Tibial nerve (tissue), 4 donors: ENCODE data around the gene TPT1. TPM values are rescaled to one million over a fixed set of nuclear protein-coding genes. Genes with fewer than 3 reads are reported as not detected.

ENCODE experiments used
- DNase-seq, 2 donors: peaks; one replicate each; pipeline ENCODE4 v3.0.0-alpha.2; 2019; ENCODE audit warnings: low spot score in 2 of 2
- H3K27ac ChIP-seq, 4 donors: fragments of 200-600 bp; sonication (generic) in 3 of 4; one replicate each; pipeline ENCODE4 v1.5.1; 2017 to 2019; ENCODE audit warnings: mild to moderate bottlenecking in 1 of 4
- H3K27me3 ChIP-seq, 2 donors: fragments of 200-600 bp; sonication (generic) in 1 of 2; one replicate each; pipeline versions ENCODE4 v1.5.1 to v1.6.0; 2017 to 2019
- H3K36me3 ChIP-seq, 3 donors: fragments of 200-600 bp; sonication (generic); one replicate each; pipeline ENCODE4 v1.5.1; 2018 to 2019
- H3K4me1 ChIP-seq, 4 donors: fragments of 200-600 bp; sonication (generic) in 3 of 4; one replicate each; pipeline ENCODE4 v1.5.1; 2017 to 2019
- H3K4me3 ChIP-seq, 4 donors: fragments of 200-600 bp; sonication (generic) in 3 of 4; one replicate each; pipeline ENCODE4 v1.5.1; 2017 to 2019; ENCODE audit warnings: mild to moderate bottlenecking in 1 of 4, moderate library complexity in 1 of 4
- H3K9me3 ChIP-seq, 4 donors: fragments of 200-600 bp; sonication (generic) in 3 of 4; one replicate each; pipeline ENCODE4 v1.5.1; 2017 to 2019
- CTCF ChIP-seq, 5 experiments: fragments of 200-600 bp in 3 of 5; fragments of 450-650 bp in 2 of 5; sonication (generic) in 3 of 5; IDR thresholded peaks; one replicate each; pipeline ENCODE4 v1.5.1; 2016 to 2019; ENCODE audit warnings: antibody characterized with exemption in 5 of 5, mild to moderate bottlenecking in 3 of 5, moderate library complexity in 2 of 5
- EP300 ChIP-seq, 2 donors: sonication (generic); formaldehyde crosslinking; IDR thresholded peaks; one replicate each; pipeline ENCODE4 v1.6.1; 2017; ENCODE audit warnings: antibody characterized with exemption in 2 of 2, mild to moderate bottlenecking in 1 of 2
- POLR2A ChIP-seq, 2 donors: fragments of 450-650 bp; IDR thresholded peaks; one replicate each; pipeline ENCODE4 v1.6.1; 2017; ENCODE audit warnings: antibody characterized with exemption in 2 of 2, mild to moderate bottlenecking in 2 of 2, moderate library complexity in 2 of 2
- WGBS, 2 donors: methylation state at CpG; one replicate each; pipeline ENCODE4 v1.1.5; 2018; 5-methylcytosine and 5-hydroxymethylcytosine counted together
- total RNA-seq, 4 donors: library from RNA; depleted of rRNA; stranded (reverse); fragments of >200 nt; gene quantifications; one replicate each; pipeline ENCODE4 v1.1.0, GENCODE V29; 2016

Gene TPT1
- total RNA-seq, 4 donors from 2014 or later: 1,952 to 3,130 (median 2,235) TPM

GRCh38 chr13:45340422-45341033, 455 bp downstream of the TPT1 start:
- Histone ChIP-seq H3K4me1 (peaks cover 5 to 59% (median 39%) of the 10 kb centered on the region in 4 donors), H3K4me3 (peak overlapping the region; percentile 94 to 100 (median 100)), H3K9me3 (no peaks in the 10 kb centered on the region), H3K36me3 (peaks cover 0 to 61% (median 19%) of the 10 kb centered on the region in 3 donors), H3K27me3 (no peaks in the 10 kb centered on the region), H3K27ac (peak overlapping the region; percentile 100)
- peak in 1 of 2 donors; percentile 38 for TF ChIP-seq POLR2A (IDR thresholded peaks at IDR 0.05)
- TF ChIP-seq CTCF (IDR thresholded peaks at IDR 0.05): peak; percentile 44 to 90 (median 54)
- peak; percentile 61 to 86 for TF ChIP-seq EP300 (IDR thresholded peaks at IDR 0.05)
- 0 to 1% methylated on average over 20 to 30 of the region's 64 CpGs for WGBS, 2 donors
- DNase-seq: peak; percentile 78 to 86

- no peak for TF ChIP-seq EP300 (IDR thresholded peaks at IDR 0.05)
- no peak for TF ChIP-seq POLR2A (IDR thresholded peaks at IDR 0.05)
- TF ChIP-seq CTCF (IDR thresholded peaks at IDR 0.05): no peak
- H3K36me3 ChIP-seq: peaks cover 0 to 61% (median 19%) of the 10 kb centered on the region in 3 donors
- peaks cover 5 to 66% (median 41%) of the 10 kb centered on the region in 4 donors for H3K4me1 ChIP-seq
- H3K9me3 ChIP-seq: no peaks in the 10 kb centered on the region
- WGBS, 2 donors: 12 to 13% methylated on average over 11 of the region's 11 CpGs
- H3K27me3 ChIP-seq: no peaks in the 10 kb centered on the region
- peak overlapping the region; percentile 94 to 100 (median 100) for H3K4me3 ChIP-seq
- no peak for DNase-seq
- H3K27ac ChIP-seq: peak overlapping the region; percentile 100
Measured at GRCh38 chr13:45339867-45340266, 1.1 kb downstream of the TPT1 start.

- Histone ChIP-seq H3K27ac (peak overlapping the region in 2 of 4 donors; percentile 100), H3K9me3 (no peaks in the 10 kb centered on the region), H3K4me1 (peaks cover 5 to 70% (median 44%) of the 10 kb centered on the region in 4 donors), H3K4me3 (peak overlapping the region; percentile 94 to 100 (median 100)), H3K36me3 (peaks cover 0 to 61% (median 19%) of the 10 kb centered on the region in 3 donors), H3K27me3 (no peaks in the 10 kb centered on the region)
- TF ChIP-seq CTCF (IDR thresholded peaks at IDR 0.05) (no peak), POLR2A (IDR thresholded peaks at IDR 0.05) (no peak), EP300 (IDR thresholded peaks at IDR 0.05) (no peak)
- DNase-seq: no peak
Measured at GRCh38 chr13:45339399-45339798, 1.6 kb downstream of the TPT1 start.

GRCh38 chr13:45337803-45338202, 3.2 kb downstream of the TPT1 start:
- peaks cover 5 to 80% (median 51%) of the 10 kb centered on the region in 4 donors for H3K4me1 ChIP-seq
- no peak overlapping the region for H3K4me3 ChIP-seq
- H3K27me3 ChIP-seq: no peaks in the 10 kb centered on the region
- TF ChIP-seq POLR2A (IDR thresholded peaks at IDR 0.05): no peak
- TF ChIP-seq EP300 (IDR thresholded peaks at IDR 0.05): no peak
- TF ChIP-seq CTCF (IDR thresholded peaks at IDR 0.05): no peak
- H3K9me3 ChIP-seq: no peaks in the 10 kb centered on the region
- peaks cover 0 to 65% (median 19%) of the 10 kb centered on the region in 3 donors for H3K36me3 ChIP-seq
- 59 to 74% methylated on average over 1 of the region's 1 CpG for WGBS, 2 donors
- no peak for DNase-seq
- peak overlapping the region in 1 of 4 donors; percentile 41 for H3K27ac ChIP-seq

GRCh38 chr13:45337395-45337794, 3.6 kb downstream of the TPT1 start:
- no peak overlapping the region for H3K4me3 ChIP-seq

More at GRCh38 chr13:45337395-45337794, 3.6 kb downstream of the TPT1 start:
- TF ChIP-seq POLR2A (IDR thresholded peaks at IDR 0.05) (no peak), EP300 (IDR thresholded peaks at IDR 0.05) (no peak), CTCF (IDR thresholded peaks at IDR 0.05) (no peak)
- Histone ChIP-seq H3K27me3 (no peaks in the 10 kb centered on the region), H3K27ac (peak overlapping the region in 1 of 4 donors; percentile 41), H3K4me1 (peaks cover 5 to 80% (median 52%) of the 10 kb centered on the region in 4 donors), H3K36me3 (peaks cover 0 to 65% (median 19%) of the 10 kb centered on the region in 3 donors), H3K9me3 (no peaks in the 10 kb centered on the region)
- 53 to 58% methylated on average over 3 of the region's 3 CpGs for WGBS, 2 donors
- DNase-seq: no peak
